HG03354 (cell line): ENCODE data around the gene BORCS8.
"Not testable (repeated sequence)": the region's sequence is repeated elsewhere in the genome, so short reads cannot be mapped to it uniquely, and the experiment has no call there.

Source experiments
- ATAC-seq: cut with Tn5 transposase; IDR thresholded peaks from one replicate; pipeline ENCODE4 v1.9.1; 2021; ENCODE audit warnings: mild to moderate bottlenecking; ENCODE audit not compliant: unreplicated experiment, poor library complexity, severe bottlenecking

BORCS8 gene

DNA sequence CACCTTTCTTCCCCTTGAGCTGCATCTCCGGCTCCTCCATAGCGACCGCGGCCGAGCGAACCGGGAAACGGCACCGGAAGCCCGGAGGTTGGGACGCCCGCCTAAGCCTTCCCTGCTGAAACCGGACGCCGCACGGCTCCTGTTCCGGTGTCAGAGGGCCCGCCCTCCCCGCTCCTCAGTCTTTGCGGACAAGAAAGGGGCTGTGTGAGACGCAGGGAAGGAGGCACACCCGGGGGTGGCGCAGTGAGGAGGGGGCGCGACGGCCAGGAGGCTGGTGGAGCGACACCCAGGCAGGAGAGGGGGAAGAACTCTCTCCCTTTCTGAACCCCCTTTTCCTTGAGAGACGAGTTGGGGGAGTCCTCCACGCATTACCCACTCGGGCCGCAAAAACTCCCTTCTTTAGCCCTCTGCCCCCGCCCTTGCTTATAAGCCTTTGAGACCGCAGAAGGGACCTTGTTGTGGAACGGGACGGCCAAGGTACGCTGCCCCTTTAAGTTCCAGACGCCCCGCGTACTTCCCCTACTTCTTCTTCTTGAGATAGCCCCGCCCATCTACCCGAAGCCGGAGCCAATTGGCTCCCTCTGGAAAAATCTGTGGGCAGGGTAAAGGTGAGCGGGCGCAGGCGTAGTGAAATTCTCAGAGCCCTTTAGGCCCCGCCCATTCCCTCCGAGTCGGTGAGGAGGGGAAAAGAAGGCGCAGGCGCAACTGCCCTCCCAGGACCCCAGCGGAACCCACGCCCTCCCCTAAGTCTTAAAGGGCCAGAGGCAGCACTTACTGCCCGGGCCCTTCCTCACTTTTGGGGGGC lies at the start of gene BORCS8, which contains the start of gene RFXANK:
BORCS8 (minus strand) TSS at position 75 of the 805 bp plus-strand sequence; CDS start at position 40, 35 bp downstream.
RFXANK (plus strand) TSS at position 181 of the 805 bp plus-strand sequence. CDS start 1,689 bp downstream, outside the sequence.
- ATAC-seq, result peak; percentile 86

DNA sequence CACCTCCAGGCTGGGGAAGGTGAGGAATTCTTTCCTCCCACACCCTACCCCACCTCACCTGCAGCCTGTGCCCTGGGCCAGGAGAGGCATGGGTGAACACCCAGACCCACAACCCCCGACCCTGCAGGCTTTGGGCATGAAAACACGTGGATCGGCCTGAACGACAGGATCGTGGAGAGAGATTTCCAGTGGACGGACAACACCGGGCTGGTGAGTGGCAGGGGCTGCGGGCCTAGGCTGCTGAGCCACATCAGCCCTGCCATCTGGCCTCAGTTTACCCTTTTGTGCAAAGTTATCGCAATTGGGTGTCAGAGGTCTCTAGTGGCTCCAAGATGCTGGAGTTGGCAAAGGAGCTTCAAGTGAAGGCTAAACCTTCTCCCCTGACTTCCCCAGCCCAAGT lies 48.5 kb upstream of the BORCS8 start:
- ATAC-seq, result no peak

DNA sequence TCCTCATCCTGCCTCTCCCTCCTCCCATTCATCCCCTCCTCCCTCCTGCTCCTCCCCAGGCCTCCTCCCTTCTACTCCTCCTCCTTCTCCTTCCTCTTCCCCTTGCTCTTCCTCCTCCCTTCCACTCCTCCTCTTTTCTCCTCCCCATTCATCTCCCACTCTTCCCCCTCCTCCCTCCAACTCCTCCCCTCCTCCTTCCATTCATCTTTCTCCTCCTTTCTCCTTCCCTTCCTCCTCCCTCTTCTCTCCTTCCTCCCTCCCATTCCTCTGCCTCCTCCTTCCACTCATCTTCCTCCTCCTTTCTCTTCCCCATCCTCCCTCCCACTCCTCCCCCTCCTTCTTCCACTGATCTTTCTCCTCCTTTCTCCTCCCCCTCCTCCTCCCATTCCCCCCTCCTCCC lies 47.7 kb upstream of the BORCS8 start:
- ATAC-seq, result no peak

DNA sequence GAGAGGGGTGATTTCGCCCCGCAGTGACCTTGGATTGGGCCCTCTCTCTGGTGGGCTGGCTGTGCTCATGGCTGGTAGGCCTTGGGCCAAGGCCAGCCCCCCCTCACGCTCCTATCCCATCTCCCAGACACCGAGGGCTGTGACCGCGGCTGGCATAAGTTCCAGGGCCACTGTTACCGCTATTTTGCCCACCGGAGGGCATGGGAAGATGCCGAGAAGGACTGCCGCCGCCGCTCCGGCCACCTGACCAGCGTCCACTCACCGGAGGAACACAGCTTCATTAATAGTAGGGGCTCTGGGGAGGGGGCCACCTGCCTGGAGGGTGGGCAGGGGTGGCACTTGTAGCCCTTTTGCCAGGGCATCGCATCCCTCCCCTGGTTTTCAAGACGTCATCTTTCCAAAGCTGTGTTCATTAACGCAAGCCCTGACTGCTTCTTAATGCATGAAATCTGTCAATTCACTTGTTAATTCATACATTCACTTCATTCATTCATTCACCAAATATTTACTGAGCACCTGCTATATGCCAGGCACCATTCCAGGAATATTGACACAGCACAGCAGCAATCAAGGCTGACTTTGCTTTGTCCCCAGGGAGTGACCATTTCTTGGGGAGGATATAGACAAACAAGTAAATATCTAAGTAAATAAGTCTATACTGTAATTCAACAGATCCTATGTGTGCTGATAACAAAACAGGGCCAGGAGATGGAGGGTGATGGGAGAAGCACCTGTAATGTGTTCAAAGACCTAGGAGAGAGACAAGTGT lies 46.4 kb upstream of the BORCS8 start:
- ATAC-seq, result no peak

DNA sequence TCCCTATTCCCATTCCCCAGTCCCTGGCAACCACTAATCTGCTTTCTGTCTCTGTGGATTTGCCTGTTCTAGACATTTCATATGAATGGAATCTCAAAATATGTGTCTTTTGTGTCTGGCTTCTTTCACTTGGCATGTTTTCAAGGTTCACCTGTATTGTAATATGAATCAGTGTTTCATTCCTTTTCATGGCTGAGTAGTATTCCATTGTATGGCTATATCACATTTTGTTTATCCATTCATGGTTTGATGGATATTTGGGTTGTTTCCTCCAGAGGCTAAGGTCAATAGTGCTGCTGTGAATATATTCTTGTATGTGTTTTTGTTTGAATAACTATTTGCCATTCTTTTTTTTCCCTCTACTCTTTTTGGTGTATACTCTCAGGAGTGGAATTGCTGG lies 44.2 kb upstream of the BORCS8 start:
- ATAC-seq, result no peak

DNA sequence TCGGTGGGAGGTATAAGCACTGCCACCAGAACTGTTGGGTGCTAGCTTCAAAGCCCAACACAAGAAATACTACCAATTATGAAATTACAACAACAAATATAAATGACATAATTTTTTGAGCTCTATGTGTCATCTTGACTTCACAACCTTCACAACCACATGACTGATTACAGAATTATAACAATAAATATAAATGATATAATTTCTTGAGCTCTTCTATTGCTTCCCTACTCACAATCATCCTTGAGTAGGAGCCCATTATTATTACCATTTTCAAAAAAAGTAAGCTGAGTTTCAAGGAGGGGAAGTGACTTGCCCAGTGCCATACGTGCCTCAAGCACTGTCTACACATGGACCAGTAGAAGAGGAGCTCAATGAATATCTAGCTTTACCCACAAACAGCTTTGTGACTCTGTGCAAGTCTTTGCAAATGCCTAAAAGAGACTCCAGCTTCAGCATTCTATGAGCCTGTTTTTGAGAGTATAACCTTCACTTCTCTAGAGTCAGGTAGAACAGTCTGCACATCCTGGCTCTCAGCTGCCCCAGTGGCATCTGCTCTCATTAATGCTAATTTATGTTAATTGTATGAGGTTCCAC lies 42.4 kb upstream of the BORCS8 start:
- ATAC-seq, result no peak

DNA sequence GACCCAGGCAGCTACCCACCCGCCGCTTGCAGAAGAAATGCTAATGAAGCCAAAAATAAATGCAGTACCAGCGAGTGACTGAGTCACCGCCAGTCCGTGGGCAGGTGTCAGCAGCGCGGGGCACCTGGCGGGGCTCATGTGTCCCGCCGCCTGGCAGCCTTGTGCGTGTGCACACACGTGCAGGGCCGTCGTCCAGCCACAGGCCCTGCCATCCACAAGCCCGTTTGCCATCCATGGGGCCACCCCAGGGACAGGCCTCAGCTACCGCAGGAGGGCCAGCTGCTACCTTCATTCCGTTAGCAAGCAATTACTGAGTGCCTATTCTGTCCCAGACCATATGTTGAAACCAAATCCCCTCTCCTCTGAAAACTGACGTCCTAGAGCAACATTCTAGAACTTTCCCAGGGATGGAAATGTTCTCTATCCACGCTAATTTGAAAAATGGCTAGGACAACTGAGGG lies 40.3 kb upstream of the BORCS8 start:
- no peak for ATAC-seq

DNA sequence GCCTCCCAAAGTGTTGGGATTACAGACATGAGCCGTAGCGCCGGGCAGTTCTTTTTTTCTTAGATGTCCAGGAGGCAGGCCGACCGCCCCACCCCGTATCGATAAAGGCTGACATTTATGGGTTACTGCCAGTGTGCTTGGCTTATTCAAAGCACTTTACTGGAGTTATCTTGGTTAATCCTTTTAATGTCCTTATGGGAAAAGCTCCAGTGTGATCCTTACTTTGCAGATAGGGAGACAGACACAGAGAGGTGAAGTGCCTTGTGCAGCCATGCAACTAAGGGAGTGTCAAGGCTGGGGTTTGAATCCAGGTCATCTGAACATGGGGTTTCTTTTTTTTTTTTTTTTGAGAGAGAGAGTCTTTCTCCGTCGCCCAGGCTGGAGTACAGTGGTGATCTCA lies 39.0 kb upstream of the BORCS8 start:
- ATAC-seq, result no peak

DNA sequence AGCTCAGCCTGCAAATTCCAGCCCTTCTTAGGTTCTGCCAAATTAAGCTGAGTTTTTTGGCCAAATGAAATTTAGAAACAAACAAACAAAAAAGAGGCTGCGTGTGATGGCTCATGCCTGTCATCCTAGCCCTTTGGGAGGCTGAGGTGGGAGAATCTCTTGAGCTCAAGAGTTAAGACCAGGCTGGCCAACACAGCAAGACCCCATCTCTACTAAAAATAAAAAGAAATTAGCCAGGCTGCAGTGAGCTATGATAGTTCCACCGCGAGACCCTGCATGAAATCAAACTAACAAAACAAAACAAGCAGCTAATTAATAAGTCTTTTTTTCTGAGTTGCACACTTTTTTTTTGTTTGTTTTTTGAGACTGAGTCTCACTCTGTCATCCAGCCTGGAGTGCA lies 37.7 kb upstream of the BORCS8 start:
- ATAC-seq, result no peak

DNA sequence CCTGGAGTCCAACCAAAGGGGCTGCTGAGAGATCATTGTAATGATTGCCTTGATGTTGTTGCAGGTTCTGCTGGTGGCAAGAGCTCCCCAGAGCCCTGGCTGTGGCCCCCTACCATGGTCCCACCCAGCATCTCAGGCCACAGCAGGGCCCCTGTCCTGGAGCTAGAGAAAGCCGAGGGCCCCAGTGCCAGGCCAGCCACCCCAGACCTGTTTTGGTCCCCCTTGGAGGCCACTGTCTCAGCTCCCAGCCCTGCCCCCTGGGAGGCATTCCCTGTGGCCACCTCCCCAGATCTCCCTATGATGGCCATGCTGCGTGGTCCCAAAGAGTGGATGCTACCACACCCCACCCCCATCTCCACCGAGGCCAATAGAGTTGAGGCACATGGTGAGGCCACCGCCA lies 35.3 kb upstream of the BORCS8 start:
- no peak for ATAC-seq

DNA sequence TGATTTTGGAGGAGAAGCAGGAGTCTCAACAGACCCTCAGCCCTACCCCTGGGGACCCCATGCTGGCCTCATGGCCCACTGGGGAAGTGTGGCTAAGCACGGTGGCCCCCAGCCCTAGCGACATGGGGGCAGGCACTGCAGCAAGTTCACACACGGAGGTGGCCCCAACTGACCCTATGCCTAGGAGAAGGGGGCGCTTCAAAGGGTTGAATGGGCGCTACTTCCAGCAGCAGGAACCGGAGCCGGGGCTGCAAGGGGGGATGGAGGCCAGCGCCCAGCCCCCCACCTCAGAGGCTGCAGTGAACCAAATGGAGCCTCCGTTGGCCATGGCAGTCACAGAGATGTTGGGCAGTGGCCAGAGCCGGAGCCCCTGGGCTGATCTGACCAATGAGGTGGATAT lies 34.7 kb upstream of the BORCS8 start:
- ATAC-seq, result no peak

DNA sequence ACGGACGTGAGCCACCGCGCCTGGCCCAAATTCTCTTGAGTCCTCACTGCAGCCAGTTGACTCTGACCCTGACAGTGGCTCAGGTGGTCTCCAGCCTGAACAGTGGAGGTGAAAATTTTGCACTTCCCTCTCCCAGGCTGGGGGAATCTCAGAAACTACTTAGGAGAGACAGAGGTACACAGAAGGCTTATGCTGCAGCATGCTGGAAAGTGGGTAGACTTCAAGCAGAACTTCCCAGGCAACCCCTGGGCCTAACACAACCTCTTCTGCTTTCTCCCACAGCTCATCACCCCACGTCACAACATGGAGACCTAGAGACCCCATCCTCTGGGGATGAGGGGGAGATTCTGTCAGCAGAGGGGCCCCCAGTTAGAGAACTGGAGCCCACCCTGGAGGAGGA lies 34.3 kb upstream of the BORCS8 start:
- ATAC-seq, result no peak

DNA sequence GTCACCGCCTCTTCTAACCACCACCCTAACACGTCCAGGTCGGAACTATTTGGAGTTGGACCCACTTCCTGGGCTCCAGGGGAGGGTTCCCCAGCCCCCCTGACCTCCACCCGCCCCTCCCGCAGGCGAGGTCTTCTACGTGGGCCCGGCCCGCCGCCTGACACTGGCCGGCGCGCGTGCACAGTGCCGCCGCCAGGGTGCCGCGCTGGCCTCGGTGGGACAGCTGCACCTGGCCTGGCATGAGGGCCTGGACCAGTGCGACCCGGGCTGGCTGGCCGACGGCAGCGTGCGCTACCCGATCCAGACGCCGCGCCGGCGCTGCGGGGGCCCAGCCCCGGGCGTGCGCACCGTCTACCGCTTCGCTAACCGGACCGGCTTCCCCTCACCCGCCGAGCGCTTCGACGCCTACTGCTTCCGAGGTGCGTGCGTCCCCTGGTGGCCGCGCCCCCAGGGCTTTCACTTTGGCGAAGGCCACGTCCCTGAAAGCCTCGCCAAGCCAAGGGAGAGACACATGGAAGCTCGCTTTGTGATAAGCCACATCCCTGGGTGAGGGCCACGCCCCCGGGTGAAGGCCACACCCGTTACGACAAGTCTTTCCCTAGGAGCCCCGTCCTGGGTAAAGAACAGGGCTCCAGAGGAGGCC lies 33.0 kb upstream of the BORCS8 start:
- ATAC-seq, result peak; percentile 57

DNA sequence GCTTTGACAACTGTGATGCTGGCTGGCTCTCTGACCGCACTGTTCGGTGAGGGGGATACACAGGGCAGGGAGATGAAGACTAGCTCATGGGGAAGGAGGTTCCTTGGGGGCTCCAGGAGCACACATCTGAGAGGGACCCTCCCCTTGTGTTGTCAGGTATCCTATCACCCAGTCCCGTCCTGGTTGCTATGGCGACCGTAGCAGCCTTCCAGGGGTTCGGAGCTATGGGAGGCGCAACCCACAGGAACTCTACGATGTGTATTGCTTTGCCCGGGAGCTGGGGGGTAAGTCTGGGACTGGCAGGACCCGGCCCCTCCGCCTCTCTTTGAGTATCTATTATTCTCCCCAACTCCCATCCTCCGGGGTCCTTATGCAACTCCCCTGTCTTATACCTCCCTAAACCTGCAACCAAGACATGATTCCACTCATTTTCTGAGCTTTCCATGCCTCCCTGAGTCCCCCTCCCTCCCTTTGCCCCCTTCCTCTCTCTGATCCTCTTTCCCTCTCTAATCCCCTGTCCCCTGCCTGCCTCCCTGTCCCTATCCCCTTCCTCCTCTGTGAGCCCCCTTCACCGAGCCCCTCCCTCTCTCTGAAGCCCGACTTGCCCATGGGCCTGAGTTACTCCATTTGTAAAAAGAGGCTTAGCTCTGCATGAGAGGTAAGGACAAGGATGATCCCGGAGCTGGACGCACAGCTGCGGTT lies 32.3 kb upstream of the BORCS8 start:
- no peak for ATAC-seq

DNA sequence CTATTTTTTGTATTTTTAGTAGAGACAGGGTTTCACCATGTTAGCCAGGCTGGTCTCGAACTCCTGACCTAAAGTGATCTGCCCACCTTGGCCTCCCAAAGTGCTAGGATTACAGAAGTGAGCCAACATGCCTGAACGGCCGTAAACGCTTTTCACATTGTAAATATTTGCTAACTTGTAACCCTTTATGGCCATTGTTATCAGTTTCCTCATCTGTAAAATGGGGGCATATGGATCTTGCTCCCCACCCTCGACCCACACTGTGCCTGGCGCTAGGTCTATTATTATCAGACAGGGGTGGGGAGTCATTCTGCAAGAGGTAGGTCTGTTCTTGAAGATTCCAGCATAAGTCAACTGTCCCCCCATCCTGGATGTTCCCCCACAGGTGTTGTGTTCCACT lies 31.7 kb upstream of the BORCS8 start:
- ATAC-seq, result no peak

DNA sequence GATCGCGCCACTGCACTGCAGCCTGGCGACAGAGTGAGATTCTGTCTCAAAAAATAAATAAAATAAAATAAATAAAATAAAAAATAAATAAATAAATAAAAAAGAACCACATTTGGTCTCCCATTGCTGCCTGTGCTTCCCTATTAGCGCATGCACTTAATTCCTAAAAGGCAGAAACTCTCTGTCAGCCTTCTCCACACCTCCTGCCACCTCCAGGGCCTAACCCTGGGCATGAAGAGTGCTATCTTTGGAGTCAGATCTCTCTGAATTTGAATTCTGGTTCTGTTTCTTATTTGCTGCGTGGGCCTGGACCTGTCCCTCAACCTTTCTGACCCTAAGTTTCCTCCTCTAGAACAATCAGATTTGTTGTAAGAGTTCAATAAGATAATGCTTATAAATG lies 31.1 kb upstream of the BORCS8 start:
- ATAC-seq, result no peak

DNA sequence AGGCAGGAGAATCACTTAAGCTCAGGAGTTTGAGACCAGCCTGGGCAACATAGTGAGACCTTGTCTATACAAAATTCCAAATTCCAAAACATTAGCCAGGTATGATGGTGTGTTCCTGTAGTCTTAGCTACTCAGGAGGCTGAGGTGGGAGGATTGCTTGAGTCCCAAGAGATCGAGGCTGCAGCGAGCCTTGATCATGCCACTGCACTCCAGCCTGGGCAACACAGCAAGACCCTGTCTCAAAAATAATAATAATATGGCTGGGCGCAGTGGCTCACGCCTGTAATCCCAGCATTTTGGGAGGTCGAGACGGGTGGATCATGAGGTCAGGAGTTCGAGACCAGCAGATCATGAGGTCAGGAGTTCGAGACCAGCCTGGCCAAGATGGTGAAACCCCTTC lies 29.0 kb upstream of the BORCS8 start:
- not testable (repeated sequence) for ATAC-seq

DNA sequence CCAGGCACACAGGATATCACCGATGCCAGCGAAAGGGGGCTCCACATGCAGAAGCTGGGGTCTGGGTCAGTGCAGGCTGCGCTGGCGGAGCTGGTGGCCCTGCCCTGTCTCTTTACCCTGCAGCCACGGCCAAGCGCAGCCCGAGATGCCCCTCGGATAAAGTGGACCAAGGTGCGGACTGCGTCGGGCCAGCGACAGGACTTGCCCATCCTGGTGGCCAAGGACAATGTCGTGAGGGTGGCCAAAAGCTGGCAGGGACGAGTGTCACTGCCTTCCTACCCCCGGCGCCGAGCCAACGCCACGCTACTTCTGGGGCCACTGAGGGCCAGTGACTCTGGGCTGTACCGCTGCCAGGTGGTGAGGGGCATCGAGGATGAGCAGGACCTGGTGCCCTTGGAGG lies 27.0 kb upstream of the BORCS8 start:
- no peak for ATAC-seq

DNA sequence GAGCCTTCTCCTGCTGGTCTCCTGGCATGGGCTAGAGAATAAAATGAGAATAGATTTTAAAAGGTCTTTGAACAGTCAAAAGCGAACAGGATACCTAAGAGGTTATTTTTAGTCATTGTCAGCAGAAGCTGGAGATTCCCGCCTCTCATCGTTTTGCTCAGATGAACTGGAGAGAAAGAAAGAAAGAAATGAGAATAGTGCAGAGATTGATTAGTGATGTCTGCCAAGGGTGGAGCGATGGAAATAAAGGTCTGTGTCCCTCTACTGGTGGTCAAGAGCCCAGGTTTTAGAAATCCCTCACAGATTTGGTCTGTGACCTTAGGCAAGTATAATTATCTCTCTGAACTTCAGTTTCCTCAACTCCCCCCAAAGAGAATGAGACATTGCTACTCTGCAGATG lies 25.1 kb upstream of the BORCS8 start:
- ATAC-seq, result no peak

DNA sequence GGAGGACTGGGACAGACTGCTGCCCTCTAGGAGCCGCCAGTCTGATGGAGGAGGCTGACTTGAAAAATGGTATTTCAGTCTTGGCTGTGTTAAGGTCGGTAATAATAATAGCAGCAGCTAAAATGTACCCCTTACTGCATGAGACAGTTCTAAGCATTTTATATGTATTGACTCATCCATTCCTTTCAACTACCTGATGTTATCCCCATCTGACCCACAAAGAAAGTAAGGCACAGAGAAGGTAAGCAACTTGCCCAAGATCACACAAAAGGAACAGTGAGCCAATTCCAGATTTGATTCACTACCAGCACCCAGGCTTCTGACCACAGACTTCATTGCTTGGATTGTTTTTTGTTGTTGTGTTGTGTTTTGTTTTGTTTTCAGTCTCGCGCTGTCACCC lies 23.8 kb upstream of the BORCS8 start:
- no peak for ATAC-seq
